NCI-H510A treated with DMSO at 0.1 percent for 48 hours (cell line): ENCODE measurements around the gene CLDN7.
A peak's percentile ranks its signal among the peaks of the same experiment; 100 is the strongest.

Experiments
- DNase-seq: peaks from one replicate; lab custom pipeline; 2025; lab: John Stamatoyannopoulos, UW

Gene CLDN7

DNA sequence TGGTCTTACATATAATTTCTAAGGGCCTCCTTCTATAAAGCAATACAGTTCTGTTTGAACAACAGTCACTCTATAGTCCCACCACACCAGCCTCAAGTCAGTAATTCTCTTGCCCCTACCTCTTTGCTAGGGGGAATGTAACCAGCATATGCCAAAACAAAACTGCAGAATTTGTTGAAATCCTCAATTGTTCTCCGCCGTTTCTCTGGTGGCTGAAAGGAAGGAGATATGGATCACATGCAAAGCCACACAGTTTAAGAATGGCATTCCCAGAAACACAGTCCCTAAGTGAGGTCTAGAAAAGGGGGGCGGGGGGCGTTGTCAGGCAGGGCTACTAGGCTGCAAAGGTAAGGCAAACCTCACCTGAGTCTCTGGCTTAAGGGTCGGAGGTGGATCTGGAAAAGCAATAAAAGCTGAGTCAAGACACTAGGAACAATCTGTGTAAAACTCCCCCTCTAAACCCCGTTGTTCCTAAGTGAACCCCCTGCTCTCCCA is 25.0 kb downstream of the CLDN7 start:
- DNase-seq = no peak

DNA sequence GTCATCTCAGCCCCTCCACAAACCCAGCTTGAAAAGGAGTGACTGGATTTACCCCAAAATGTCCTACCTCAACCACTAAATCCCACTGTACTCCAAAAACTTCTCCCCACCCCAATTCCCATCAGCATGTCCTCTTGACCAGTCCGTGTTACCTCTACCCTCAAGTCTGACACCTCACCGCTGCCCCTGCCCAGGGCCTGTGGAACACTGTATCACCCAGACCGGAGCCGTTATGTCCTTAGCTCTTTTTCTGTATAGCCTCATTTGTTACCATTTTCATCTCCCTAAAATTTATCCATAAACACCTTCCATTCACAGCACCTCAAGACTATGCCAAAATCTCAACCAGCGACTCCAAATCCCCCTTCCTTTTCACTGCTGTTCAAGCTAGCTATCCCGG is 25.5 kb downstream of the CLDN7 start:
- DNase-seq = no peak

DNA sequence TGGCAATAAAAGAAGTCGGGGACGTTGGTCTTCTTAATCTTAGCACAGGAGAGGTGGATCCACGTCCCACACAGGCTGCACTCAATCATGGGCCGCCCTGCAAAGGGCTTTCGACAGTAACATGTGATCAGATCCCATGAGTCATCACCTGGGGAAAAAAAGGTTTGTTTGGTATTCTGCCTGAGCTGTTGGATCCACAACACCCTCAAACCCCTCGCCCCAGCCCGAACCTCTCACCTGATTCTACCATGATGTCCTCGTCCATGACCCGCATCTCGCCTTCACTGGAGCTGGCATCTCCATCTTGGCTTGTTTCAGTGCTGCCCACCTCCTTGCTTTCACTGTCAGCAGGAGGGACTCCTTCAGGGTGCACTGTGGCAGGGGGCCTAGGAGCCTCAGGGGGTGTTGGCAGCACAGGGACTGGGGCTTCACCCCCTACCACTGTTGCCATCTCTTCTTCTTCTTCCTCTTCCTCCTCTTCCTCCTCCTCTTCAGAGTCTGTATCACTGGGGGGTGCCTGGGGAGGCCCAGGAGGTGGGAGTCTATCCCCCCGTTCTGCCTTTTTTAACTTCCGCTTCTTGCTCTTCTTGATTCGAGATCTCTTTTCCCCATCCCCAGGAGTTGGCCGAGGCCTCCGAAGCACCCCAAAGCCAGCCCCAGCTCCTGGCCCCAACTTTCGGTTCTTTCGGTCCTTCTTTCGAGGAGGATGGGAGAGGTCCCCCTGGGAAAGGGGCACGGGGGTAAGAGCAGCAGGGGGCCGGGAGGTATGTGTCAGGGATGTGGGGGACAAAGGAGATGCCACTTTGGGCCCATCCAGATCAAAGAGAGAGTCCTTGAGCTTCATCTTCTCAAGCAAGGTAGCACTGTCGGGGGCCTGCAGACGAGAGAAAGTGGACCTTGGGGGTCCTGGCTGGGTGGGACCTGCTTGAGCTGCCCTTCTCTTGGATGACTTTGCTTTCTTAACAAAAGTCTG is 26.3 kb downstream of the CLDN7 start:
- no peak for DNase-seq

DNA sequence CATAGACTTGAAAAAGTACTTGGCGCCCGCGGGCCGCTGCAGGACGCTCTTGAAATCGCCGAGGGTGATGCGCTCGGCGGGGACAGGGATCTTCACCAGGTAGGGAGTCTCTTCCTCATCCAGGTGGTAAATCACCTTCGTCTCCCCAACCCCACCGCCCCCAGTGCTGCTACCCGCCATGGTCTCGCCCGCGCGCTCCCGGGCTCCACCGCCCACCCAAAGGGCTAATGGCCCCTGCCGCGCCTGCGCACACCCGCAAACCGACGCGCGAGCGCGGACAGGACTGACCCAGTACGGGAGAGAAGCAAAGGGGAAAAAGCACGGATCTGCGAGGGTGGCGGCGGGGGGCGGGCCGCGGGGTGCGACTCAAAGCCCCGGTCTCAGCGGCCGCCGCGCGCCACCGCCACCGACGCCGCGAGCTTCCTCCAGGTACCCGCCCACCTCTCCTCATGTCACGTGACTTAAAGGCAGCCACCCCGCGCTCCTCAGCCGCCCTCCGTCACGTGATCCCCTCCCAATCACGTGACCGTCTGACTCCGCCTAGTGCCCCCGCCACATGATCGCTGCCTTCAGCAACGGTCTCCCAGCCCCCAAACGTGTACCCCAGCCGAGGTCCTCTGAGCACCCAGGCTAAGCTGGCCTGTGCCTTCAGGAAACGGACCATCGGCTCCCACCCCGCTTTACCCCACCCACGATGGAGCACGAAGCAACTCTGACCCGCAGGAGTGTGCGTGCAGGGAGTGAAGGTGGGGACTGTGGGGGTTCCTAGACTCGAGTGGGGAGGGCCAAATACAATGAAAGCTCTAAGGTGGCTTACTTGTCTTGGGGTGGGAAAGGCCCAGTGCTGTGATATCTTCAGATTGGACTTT is 28.0 kb downstream of the CLDN7 start, which contains the start of gene DVL2:
TSS of gene DVL2 (minus strand) at position 435 of the 869 bp plus-strand sequence. CDS start at position 180, 255 bp downstream.
- peak; percentile 92 for DNase-seq

DNA sequence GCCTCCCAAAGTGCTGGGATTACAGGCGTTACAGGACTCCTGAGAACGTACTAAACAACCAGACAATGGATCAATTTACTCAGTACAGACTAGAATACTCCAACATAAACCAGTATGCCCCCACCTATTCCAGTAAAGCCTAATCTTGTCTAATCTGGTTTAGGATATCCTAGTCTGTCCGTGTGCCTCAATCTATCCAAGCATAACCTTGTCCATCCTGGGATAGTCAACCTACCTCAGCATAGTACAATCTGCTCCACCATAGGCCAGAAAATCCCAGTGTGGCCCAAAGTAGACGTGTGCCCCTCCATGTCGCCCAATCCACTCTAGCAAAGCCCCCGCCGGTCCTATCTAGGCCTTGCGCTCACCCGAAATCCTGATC is 28.6 kb downstream of the CLDN7 start:
- DNase-seq = peak; percentile 58

DNA sequence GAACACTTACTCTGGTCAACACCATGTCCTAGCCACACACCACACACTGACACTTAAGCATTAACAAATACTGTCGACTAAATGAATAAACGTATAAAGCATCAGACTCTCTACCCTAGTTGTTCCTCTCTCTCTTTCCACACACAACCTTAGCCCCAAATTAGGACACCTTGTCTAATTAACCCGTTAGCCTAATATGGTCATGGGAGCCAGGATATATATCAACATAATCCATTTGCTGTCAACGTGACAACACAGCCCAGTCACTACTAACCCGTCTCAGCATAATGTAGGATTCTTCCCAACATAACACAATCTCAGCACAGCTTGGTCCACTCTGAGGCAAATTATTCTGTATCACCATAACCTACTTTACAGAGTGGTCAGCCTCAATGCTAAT is 30.2 kb downstream of the CLDN7 start:
- DNase-seq = no peak

DNA sequence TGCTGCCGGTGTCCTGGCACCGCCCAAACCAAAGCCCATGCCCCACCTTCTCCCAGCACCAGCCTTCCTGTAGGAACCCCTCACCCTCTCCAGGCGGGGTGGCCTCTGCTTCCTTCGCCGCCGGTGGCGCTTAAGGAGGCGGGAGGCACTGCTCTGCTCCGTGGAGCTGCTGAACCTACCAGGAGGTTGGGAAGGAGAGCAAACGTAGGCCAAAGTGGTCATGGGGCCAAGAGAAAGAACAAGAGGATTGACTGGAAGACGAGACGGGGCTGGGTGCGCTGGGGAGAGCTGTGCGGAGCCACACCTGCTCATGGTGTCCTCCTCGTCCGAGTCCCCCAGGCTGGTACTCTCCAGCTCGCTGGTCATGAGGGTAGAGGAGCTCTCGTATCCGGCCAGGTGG is 32.8 kb downstream of the CLDN7 start:
- no peak for DNase-seq

DNA sequence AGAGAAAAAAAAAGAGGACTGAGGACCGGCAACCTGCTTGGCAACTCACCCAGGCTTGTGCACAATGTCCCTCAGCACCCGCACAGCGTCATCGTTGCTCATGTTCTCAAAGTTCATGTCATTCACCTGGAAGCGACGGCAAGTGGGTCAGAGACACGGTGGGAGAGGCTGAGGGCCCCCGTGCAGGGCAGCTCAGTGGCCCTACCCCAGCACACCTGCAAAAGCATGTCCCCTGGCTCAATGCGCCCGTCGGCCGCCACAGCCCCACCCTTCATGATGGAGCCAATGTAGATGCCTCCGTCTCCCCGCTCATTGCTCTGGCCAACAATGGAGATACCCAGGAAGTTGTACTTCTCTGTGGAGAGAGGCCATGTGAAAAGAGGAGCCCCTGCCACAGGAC is 33.4 kb downstream of the CLDN7 start:
- no peak for DNase-seq

DNA sequence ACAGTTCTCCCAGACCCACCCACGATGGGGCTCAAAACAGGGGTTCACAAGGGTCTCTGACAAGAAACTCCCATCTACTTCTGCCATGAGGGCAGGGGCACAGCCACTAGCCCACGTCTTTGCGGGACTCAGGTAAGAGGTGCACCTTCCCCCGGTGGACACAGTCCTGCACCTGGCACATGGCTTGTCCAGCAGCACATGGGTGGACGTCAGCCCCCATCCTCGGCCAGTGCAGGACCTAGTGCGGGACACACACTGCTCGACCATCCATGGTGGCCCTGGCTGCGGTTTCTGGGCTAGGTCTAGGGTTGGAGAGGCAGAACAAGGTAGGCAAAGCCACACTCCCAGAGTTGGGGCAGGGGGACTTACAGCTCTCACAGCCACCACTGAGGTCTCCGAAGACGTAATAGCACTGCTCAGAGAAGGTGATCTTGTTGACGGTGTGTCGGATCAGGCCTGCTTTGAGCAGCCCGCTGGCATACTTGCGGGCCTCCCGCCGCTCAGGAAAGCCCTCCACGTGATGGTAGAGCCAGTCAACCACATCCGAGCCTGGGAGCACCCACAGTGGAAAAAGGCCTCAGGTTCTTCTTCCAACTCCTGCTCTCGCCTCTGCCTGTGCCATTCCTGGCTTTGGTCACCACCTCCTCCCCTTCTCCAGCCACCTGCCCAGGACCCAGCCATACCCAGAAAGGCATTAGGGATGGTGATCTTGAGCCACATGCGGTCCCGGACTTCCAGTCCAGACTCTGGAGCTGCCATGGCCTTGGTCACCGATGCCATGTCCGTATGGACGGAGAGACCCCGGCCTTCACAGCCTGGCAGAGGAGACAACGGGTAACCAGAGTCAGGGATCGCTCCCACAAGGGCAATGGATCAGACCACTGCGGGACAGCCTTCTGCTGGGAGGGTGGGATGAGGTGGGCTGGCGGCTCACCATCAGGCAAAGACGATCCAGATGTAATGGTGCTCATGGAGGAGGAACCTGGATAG is 35.3 kb downstream of the CLDN7 start:
- no peak for DNase-seq

DNA sequence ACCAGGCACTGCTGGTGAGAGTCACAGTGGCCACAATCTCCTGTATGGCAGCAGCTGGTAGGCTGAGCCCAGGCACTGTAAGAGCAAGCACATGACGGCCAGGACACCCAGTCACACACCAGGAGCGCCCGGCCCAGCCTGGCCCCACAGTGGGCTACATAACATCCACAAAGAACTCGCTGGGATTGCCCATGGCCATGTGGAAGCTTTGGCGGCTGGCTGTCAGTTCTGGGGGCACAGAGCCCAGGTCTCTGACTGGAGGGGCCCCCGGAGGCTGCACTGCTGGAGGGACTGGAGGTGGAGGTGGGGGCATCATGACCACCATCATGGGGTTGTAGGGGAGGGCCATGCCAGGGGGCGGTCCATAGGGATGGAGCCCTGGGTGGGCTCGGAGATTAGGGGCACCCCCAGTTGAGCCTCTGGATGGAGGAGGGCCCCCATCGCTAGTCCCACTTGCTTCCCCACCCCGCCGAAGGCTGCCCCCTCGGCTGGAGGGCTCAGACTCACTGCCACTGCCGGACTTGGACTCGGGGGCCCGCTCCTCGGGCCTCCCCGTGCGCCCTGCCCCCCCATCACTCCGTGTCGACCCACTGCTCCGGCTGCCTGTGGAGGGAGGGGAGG is 36.5 kb downstream of the CLDN7 start:
- DNase-seq = no peak

DNA sequence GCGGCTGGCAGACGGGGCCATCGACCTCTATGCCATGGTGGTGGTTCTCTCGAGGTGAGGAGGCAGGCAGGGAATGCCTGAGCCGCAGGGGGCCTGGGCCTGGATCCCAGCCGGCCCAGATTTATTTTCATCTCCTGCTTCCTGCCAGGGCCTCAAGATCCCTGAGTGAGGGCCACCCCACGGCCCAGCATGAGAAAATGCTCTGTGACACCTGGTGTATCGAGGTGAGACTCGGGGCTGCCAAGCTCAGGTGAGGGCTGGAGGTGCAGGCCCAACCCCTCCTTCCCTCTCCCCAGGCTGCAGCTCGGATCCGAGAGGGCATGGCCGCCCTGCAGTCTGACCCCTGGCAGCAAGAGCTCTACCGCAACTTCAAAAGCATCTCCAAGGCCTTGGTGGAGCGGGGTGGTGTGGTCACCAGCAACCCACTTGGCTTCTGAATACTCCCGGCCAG is 37.6 kb downstream of the CLDN7 start:
- DNase-seq = no peak

DNA sequence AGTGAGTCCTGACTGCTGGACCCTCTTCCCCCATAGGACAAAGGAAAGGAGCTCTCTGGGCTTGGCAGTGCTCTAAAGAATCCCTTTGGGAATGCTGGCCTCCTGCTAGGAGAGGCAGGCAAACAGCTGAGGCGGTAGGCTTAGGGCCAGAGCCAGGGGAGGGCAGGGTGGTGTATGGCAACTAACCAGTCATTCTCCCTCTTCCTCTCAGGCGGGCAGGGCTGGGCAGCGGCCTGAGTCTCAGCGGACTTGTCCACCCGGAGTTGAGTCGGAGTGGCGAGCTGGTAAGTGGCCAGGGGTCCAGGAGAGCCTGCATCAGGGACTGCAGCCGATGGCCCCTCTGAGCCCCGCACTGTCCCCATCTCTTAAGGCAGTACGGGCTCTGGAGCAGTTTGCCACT is 38.2 kb downstream of the CLDN7 start:
- no peak for DNase-seq

DNA sequence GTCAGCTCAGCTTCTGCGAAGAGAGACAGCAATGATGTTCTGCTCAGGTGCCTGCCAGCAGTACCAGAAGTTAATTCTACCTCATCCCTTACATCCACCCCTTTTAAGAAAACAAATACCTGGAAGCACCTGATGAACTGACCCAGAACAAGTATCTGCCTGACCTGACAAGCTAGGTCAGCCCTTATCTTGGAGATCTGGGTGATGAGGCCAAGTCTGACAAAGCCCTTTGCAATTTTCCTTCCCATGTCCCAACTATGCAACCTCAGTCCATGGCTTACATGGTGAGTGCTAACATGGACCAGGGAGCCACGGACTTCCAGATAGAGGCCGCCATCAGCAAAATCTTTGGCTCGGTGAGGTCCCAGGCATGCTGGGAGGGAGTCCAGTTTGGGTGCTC is 38.9 kb downstream of the CLDN7 start:
- DNase-seq = no peak

DNA sequence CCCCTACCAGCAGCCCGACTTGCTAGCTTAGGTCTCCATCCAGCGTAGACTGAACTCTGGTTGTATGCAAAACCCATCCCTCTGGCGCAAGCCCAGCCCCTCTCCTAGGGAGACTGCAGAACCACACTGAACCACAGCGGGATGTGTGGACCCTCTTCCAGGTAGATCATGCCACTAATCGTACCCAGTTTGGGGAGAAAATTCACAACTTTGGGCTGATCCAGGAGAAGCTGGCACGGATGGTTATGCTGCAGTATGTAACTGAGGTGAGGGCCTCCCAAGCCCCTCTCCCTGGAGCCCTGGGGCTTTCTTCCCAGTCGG is 39.3 kb downstream of the CLDN7 start:
- DNase-seq = no peak

DNA sequence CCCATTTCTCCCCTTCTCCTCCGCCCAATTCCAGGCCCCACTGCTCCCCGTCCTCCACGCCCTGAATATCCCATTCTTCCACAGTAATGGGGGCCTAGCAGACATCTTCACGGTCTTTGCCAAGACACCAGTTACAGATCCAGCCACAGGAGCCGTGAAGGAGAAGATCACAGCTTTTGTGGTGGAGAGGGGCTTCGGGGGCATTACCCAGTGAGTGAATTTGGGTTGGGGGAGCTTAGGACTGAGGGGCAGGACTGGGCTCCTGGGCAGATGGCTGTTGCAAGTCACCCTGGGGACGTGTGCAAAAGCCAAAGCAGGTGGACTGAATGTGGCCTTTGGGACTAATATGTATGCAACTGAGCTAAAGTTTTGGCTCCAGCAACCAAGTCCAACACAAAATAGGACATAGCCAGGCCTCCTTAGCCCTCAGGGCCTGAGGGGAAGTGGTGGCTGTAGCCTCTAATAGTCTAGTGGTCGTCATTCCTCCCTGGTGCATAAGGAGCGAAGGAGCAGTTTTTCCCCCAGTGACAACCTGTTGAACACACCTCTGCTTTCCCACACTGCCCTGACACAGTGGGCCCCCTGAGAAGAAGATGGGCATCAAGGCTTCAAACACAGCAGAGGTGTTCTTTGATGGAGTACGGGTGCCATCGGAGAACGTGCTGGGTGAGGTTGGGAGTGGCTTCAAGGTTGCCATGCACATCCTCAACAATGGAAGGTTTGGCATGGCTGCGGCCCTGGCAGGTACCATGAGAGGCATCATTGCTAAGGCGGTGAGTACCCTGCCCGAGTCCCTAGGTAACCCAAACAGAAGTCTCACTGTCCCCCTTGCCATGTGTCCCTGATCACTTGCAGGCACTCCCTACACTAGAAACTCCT is 39.9 kb downstream of the CLDN7 start:
- no peak for DNase-seq

DNA sequence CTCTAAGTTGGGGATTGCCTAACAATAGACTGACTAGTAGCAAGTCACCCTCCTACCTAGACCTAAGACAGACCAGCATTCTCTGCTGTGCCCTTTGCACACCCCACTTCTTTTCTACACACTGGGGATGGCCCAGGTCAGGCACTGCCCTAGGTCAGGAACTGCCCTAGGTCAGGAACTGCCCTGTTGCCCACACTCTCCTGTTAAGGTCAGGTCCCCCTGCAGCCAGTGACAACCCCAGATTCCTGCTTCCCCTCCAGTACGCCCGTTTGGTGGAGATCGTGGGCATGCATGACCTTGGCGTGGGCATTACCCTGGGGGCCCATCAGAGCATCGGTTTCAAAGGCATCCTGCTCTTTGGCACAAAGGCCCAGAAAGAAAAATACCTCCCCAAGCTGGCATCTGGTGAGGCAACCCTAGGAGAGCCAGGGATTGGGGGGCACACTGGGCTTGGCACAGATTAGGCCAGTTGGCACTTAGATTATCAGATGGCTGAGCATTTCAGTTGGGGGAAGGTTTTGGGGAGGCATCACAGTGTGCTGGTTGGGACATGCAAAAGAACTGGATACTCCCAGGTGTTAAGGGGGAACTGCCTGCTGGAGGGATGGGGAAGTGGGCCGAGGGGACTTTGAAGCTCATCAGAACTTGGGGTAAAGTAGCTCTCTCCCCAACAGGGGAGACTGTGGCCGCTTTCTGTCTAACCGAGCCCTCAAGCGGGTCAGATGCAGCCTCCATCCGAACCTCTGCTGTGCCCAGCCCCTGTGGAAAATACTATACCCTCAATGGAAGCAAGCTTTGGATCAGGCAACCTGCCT is 40.8 kb downstream of the CLDN7 start:
- DNase-seq = no peak

DNA sequence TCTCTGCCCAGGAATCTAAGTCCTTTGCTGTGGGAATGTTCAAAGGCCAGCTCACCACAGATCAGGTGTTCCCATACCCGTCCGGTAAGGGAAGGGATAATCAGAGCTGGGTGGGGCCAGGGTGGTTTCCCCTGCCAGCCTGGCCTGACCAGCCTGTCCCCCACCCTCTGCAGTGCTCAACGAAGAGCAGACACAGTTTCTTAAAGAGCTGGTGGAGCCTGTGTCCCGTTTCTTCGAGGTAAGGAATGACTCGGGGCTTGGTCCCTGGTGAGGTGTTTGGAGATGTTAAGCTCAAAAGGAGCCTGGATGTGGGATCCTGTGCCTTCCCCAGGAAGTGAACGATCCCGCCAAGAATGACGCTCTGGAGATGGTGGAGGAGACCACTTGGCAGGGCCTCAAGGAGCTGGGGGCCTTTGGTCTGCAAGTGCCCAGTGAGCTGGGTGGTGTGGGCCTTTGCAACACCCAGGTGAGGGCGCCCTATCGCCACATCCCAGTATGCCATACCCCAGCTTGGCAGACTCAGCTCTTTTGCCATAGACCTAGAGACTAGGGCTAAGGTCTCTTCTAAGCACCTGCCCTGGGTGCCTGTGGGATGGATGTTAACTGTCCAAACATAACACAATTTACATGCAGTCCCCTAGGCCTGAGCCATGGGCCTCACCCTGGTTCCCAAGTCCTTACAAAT is 41.5 kb downstream of the CLDN7 start:
- peak; percentile 20 for DNase-seq

DNA sequence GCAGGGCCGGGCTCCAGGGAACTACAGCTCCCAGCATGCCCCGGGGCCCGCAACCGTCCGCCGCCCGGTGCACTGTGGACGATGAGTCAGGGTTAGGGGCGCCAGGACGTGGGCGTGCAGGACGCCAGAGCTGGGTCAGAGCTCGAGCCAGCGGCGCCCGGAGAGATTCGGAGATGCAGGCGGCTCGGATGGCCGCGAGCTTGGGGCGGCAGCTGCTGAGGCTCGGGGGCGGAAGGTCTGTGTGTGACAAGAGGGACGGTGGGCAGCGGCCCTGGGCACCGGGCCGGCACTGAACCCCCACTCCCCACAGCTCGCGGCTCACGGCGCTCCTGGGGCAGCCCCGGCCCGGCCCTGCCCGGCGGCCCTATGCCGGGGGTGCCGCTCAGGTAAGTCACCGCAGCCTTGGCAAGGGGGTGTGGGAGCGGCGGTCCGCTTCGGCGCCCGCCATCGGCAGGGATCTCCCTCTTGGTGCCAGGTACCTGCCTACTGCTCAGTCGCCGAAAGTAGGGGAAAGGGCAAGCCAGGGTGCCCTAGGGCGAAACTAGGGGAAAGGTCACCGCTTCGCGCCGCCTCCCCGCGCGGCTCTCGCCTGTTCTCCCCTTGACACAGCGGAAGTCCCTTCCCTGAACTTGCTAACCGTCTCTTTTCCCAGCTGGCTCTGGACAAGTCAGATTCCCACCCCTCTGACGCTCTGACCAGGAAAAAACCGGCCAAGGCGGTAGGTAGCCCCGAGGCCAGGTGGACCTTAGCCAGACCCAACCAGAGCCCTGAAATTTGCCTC is 42.3 kb downstream of the CLDN7 start, which contains the start of the genes ACADVL and DLG4:
TSS of gene ACADVL (plus strand) at position 127 of the 781 bp plus-strand sequence. CDS start at position 174, 47 bp downstream.
TSS of gene DLG4 (minus strand) at position 25 of the 781 bp plus-strand sequence.
- DNase-seq = peak; percentile 52
